Pons (tissue), 1 donor: Measurements from ENCODE around the gene PLSCR3.
"Not testable (repeated sequence)": the region's sequence is repeated elsewhere in the genome, so short reads cannot be mapped to it uniquely, and the experiment has no call there.

Experiments
- DNase-seq: peaks from one replicate; pipeline ENCODE4 v3.0.0-alpha.2; 2016; ENCODE audit warnings: low spot score

The PLSCR3 gene

DNA sequence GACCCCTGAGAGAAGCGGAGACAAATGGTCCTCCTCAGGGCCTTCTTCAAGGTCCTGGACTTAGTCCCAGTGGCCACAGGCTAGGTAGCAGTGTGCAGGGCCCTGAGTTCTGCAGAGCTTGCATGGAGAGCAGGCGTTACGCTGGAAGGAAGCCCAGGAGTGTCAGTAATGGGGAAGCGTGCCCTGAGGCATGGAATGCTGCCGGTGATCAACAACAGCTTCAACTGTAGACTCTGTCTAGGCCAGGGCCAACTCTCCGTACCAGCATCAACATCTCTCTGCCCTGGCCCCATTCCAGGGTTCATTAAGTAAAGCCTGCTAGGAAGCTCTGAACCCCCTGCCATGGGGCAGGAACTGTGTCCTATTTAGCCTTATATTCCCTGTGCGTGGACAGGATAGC, 14.0 kb downstream of the PLSCR3 start:
- DNase-seq: no peak

DNA sequence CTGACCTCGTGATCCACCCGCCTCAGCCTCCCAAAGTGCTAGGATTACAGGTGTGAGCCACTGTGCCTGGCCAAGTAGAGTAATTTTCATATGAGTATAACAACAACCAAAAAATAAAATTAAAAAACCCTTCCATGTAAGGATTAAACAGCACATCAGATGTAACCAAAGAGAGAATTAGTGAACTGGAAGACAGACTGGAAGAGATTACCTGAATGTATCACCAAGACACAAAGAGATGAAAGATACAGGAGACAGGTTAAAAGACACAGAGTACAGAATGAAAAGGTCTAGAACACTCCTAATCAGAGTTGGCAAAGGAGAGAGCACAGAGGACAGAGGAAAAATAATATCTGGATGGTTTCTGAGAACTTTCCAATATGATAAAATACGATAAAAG, 15.2 kb downstream of the PLSCR3 start:
- no peak for DNase-seq

DNA sequence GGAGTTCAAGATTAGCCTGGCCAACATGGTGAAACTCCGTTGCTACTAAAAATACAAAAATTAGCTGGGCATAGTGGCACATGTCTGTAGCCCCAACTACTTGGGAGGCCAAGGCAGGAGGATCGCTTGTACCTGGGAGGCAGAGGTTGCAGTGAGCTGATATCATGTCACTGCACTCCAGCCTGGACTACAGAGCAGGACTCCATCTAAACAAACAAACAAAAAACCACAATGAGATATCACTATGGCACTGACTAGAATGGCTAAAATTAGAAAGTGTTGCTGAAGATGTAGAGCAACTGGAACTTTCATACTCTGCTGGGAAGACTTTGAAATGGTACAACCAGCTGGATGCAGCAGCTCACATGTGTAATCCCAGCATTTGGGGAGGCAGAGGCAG, 20.0 kb downstream of the PLSCR3 start:
- DNase-seq: no peak

DNA sequence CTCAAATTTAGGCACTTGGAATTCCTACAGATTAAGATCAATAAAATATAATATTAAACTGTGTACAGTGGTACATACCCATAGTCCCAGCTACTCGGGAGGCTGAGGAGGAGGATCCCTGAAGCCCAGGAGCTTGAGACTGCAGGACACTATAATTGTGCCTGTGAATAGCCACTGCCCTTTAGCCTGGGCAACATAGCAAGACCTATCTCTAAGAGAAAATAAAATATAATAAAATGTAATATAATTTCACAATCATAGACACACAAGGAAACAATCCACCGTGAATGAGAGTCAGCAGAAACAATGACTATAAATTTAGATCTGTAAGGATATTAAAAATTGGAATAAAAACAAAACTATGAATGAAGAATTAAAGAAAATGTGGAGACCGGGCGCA, 23.5 kb downstream of the PLSCR3 start:
- no peak for DNase-seq

DNA sequence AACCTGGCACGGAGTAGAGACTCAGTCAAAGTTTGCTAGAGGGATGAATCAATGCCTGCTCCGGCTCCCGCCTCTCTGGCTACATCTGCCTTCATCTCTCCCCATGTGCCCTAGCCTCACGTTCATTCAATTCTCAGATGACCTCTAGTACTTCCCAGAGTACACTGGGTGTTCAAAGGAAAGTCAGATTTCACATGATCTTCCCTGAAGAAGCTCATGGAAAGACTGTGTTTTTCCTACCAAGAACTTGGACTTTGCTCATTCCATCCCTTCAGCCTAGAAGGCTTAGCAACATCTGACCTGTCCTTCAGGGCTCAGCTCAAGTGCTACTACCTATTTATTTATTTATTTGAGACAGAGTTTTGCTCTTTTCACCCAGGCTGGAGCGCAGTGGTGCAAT, 24.5 kb downstream of the PLSCR3 start:
- DNase-seq: no peak

- DNase-seq: not testable (repeated sequence)
Observed at GRCh38 chr17:7368599-7368994, 25.7 kb downstream of the PLSCR3 start.

DNA sequence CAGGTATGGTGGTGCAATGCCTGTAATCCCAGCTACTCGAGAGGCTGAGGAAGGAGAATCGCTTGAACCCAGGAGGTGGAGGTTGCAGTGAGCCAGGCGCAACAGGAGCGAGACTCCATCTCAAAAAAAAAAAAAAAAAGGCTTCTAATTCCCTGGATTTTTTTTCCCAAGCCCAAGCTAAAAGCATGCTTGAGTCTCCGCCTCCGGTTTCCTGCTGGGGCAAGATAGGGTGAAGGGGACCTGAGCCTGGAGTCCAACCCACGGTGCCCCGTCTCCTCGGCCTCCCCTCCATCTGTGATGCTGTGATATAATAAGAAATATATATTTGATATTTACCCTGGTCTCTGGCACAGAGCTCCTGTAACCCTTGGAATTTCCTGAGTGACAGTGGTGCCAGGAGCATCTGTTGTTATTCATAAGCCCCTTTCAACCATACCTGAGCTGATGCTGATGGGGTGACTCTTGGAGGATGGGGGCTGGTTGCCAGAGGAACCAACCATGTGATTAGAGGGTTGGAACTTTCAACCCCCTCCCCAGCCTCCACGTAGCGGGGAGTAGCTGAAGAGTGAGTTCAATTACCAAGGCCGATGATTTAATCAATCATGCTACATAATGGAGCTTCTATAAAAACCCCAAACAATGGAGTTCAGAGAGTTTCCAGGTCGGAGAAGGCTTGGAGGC, 26.3 kb downstream of the PLSCR3 start:
- DNase-seq: no peak

- DNase-seq: no peak
Observed at GRCh38 chr17:7367083-7367482, 27.2 kb downstream of the PLSCR3 start.

DNA sequence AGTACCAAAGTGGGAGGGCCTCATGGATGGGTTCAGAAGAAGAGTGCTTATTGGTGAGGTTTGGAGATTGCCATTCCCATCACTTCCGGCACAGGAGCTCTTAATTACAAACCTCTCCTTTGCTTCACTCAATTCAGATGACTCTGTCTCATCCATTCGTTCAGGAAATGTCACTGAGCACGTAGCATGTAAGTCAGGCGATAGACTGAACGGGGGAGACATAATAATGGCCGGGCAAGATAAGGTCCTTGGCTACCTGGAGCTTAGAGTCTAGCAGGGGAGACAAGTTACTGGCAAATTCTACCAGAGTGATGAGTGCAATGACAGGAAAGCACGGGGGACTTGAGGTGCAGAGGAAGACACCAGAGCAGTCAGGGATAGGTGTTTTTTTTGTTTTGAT, 28.4 kb downstream of the PLSCR3 start:
- not testable (repeated sequence) for DNase-seq

- DNase-seq: no peak
Observed at GRCh38 chr17:7363311-7363710, 31.0 kb downstream of the PLSCR3 start.

DNA sequence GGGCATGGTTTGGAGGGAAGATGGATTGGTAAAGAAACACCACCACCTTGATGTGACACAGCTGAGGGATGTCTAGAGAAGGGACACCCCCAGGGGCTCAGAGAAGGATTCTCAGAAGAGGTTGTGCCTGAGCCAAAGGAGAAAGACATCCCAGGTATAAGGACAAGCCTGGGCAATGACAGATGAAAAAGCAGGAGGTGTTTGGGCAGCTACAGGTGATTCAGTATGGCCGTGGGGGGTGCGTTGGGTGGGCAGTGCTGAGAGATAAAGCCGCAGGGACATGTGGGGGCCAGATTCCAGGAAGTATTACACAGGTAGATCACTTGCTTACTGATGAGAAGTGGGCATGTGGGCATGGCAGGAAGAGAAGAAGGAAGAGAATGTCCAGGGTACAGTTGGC, 32.4 kb downstream of the PLSCR3 start:
- no peak for DNase-seq

- DNase-seq: no peak
Observed at GRCh38 chr17:7357381-7357780, 36.9 kb downstream of the PLSCR3 start.

DNA sequence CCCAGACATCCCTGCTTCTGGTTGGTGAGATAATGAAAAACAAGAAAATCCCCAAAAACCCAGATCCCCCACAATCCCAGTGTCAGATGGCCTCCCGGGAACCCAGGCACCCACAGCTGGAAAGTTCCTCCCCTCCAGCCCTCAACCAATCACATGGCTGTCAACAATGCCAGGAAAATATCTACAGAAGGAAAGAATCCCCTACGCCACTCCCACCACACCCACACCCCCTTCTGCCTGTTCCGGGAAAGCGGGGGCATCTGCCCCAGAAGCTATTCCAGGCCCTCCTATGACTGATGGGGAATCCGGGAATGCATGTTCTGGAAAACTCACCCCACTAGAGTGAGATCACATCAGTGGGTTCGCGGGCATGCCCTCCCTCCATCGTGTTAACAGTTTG, 37.6 kb downstream of the PLSCR3 start:
- no peak for DNase-seq

DNA sequence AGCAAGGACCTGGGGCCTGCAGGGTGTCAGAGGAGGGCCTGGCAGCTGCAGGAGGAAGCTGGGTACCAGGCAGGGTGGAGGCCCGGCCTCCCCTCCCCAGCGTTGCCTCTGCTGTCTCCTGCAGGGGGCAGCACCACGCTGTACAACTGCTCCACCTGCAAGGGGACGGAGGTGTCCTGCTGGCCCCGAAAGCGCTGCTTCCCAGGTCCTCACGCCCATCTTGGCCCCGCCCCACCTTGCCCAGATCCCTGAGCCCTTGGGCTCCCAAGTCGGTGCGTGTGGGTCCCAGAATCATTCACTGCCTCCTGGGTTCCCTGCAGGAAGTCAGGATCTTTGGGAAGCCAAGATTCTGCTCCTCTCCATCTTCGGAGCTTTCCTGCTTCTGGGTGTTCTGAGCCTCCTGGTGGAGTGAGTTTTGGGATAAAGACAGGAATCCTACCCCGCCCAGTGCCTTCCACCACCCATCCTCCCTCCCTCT, 38.2 kb downstream of the PLSCR3 start:
- DNase-seq: peak; percentile 72

GRCh38 chr17:7355573-7355972, 38.8 kb downstream of the PLSCR3 start:
- no peak for DNase-seq

GRCh38 chr17:7355053-7355452, 39.3 kb downstream of the PLSCR3 start, which contains the start of gene TMEM95:
TMEM95 (plus strand) TSS chr17:7355156; CDS start chr17:7355205, 49 bp downstream.
- DNase-seq: peak; percentile 78

GRCh38 chr17:7354262-7354843, 40.0 kb downstream of the PLSCR3 start:
- no peak for DNase-seq

DNA sequence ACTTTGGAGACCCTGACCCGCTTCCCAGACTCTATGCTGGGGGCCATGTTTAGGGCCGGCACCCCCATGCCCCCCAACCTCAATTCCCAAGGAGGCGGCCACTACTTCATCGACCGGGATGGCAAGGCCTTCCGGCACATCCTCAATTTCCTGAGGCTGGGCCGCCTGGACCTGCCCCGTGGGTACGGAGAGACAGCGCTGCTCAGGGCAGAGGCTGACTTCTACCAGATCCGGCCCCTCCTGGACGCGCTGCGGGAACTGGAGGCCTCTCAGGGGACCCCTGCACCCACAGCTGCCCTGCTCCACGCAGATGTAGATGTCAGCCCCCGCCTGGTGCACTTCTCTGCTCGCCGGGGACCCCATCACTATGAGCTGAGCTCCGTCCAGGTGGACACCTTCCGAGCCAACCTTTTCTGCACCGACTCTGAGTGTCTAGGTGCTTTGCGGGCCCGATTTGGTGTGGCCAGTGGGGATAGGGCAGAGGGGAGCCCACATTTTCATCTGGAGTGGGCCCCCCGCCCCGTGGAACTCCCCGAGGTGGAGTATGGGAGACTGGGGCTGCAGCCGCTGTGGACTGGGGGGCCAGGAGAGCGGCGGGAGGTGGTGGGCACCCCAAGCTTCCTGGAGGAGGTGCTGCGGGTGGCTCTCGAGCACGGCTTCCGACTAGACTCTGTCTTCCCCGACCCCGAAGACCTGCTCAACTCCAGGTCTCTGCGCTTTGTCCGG, 41.3 kb downstream of the PLSCR3 start:
- DNase-seq: no peak

- DNase-seq: peak; percentile 36
Observed at GRCh38 chr17:7352503-7352889, 41.8 kb downstream of the PLSCR3 start.

DNA sequence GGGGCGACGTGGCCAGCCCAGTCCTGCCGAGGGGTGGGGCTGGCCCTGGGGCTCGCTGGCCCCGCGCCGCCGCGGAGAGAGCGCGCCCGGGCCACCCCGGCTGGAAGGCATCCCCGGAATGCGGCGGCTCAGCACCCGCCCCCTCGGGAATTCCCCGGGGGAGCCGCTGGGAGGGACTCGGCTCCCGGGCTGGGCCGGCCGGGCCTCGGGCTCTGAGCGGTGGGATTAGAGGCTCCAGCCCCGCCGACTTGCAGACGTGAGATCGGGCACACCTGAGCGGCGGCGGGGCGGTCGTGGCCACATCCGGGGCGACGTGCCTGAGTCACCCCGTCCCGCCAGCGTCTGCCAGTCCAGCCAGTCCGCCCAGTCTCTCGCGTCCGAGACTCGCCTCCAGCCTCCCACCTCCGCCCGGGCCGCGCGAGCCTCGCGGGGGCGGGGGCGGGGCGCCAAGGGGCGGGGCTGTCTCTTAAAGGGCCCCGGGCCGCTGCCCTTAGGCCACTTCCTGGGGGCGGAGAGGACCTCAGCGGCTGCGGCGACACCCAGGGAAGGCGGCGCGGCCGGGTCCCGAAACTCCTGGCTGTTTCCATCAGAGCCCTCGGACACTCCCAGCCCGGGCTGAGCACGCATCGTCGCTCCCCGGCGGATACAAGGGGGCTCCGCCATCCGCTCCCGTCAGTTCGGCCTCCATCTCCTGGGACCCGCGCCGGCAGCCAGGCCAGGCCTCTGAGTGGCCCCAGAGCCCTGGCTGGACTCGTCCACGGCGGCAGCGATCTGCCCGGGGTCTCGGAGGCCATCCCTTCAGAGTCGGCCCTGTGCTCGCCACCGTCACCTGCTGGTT, 42.4 kb downstream of the PLSCR3 start, which contains the start of gene KCTD11:
Gene KCTD11 (plus strand): TSS at position 498 of the 838 bp plus-strand sequence.
- DNase-seq: peak; percentile 85

GRCh38 chr17:7348478-7349242, 45.7 kb downstream of the PLSCR3 start:
- DNase-seq: no peak
